Kasumi-1 (cell line): ENCODE results near the gene WSCD1.

ENCODE experiments used
- DNase-seq, 2 experiments: peaks; one replicate each; lab custom pipeline; 2025; lab: John Stamatoyannopoulos, UW

Gene WSCD1

GRCh38 chr17:6108382-6108781 lies 38.2 kb downstream of the WSCD1 start:
- DNase-seq, result no peak

GRCh38 chr17:6108987-6109386 lies 38.8 kb downstream of the WSCD1 start:
- no peak for DNase-seq

GRCh38 chr17:6109536-6109935 lies 39.4 kb downstream of the WSCD1 start:
- no peak for DNase-seq

- DNase-seq, result no peak
Measured at GRCh38 chr17:6110088-6110487, 39.9 kb downstream of the WSCD1 start.

- DNase-seq, result no peak
Measured at GRCh38 chr17:6110592-6110991, 40.4 kb downstream of the WSCD1 start.

GRCh38 chr17:6120351-6120750 lies 50.2 kb downstream of the WSCD1 start:
- DNase-seq, result no peak

GRCh38 chr17:6124856-6125255 lies 54.7 kb downstream of the WSCD1 start:
- no peak for DNase-seq

GRCh38 chr17:6126768-6127167 lies 56.6 kb downstream of the WSCD1 start:
- DNase-seq, result no peak

GRCh38 chr17:6134721-6135120 lies 64.5 kb downstream of the WSCD1 start:
- DNase-seq, result no peak

GRCh38 chr17:6135236-6135635 lies 65.1 kb downstream of the WSCD1 start:
- DNase-seq, result no peak

- DNase-seq, result no peak
Measured at GRCh38 chr17:6135996-6136395, 65.8 kb downstream of the WSCD1 start.

GRCh38 chr17:6137716-6138502 lies 67.7 kb downstream of the WSCD1 start:
- DNase-seq, result no peak

GRCh38 chr17:6138761-6139446 lies 68.7 kb downstream of the WSCD1 start:
- DNase-seq, result no peak

GRCh38 chr17:6139447-6139832 lies 69.3 kb downstream of the WSCD1 start:
- no peak for DNase-seq

- no peak for DNase-seq
Measured at GRCh38 chr17:6140188-6140587, 70.0 kb downstream of the WSCD1 start.

GRCh38 chr17:6140728-6141330 lies 70.7 kb downstream of the WSCD1 start:
- no peak for DNase-seq

GRCh38 chr17:6142701-6143100 lies 72.5 kb downstream of the WSCD1 start:
- DNase-seq, result no peak

- no peak for DNase-seq
Measured at GRCh38 chr17:6145946-6146345, 75.8 kb downstream of the WSCD1 start.

- no peak for DNase-seq
Measured at GRCh38 chr17:6147042-6147441, 76.9 kb downstream of the WSCD1 start.

GRCh38 chr17:6153375-6153774 lies 83.2 kb downstream of the WSCD1 start:
- no peak for DNase-seq

- DNase-seq, result no peak
Measured at GRCh38 chr17:6157716-6158115, 87.5 kb downstream of the WSCD1 start.

GRCh38 chr17:6159541-6160231 lies 89.5 kb downstream of the WSCD1 start:
- DNase-seq, result no peak

GRCh38 chr17:6160232-6160555 lies 90.0 kb downstream of the WSCD1 start:
- no peak for DNase-seq
